ENCODE data around the gene UBE3D.

- no peak for TF ChIP-seq CTCF (conservative IDR thresholded peaks at IDR 0.05; ENCODE audit: low read depth in 2 of 2)
- TF ChIP-seq EZH2 (IDR thresholded peaks at IDR 0.05; ENCODE audit: low read depth, unreplicated experiment): no peak
- no peak for TF ChIP-seq EZH2phosphoT487 (IDR thresholded peaks at IDR 0.05; ENCODE audit: unreplicated experiment)
- TF ChIP-seq POLR2AphosphoS5 (IDR thresholded peaks at IDR 0.05; ENCODE audit: low read depth): no peak
- TF ChIP-seq, protein P1, sequence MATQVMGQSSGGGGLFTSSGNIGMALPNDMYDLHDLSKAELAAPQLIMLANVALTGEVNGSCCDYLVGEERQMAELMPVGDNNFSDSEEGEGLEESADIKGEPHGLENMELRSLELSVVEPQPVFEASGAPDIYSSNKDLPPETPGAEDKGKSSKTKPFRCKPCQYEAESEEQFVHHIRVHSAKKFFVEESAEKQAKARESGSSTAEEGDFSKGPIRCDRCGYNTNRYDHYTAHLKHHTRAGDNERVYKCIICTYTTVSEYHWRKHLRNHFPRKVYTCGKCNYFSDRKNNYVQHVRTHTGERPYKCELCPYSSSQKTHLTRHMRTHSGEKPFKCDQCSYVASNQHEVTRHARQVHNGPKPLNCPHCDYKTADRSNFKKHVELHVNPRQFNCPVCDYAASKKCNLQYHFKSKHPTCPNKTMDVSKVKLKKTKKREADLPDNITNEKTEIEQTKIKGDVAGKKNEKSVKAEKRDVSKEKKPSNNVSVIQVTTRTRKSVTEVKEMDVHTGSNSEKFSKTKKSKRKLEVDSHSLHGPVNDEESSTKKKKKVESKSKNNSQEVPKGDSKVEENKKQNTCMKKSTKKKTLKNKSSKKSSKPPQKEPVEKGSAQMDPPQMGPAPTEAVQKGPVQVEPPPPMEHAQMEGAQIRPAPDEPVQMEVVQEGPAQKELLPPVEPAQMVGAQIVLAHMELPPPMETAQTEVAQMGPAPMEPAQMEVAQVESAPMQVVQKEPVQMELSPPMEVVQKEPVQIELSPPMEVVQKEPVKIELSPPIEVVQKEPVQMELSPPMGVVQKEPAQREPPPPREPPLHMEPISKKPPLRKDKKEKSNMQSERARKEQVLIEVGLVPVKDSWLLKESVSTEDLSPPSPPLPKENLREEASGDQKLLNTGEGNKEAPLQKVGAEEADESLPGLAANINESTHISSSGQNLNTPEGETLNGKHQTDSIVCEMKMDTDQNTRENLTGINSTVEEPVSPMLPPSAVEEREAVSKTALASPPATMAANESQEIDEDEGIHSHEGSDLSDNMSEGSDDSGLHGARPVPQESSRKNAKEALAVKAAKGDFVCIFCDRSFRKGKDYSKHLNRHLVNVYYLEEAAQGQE (IDR thresholded peaks at IDR 0.05; ENCODE audit: unreplicated experiment): no peak
- no peak for TF ChIP-seq CREB1 (CRISPR knock-in tag; IDR thresholded peaks at IDR 0.05; ENCODE audit: low read depth)
Observed at GRCh38 chr6:83053678-83054077, 12.0 kb downstream of the UBE3D start.
